ENCODE data around the gene OXLD1.

- no peak for TF ChIP-seq CTCF (IDR thresholded peaks at IDR 0.05)
- no peak for TF ChIP-seq EZH2 (IDR thresholded peaks at IDR 0.05; ENCODE audit: borderline replicate concordance, insufficient read depth, low read depth, low read length, poor library complexity, severe bottlenecking)
Measured at GRCh38 chr17:81664051-81664470, 2.3 kb downstream of the OXLD1 start.

All from B cell (primary cell).